ENCODE data around the gene KRT33B. TPM values are rescaled to one million over a fixed set of nuclear protein-coding genes. Genes with fewer than 3 reads are reported as not detected.

The KRT33B gene
- total RNA-seq, 1 experiment from 2014 or later = not detected

DNA sequence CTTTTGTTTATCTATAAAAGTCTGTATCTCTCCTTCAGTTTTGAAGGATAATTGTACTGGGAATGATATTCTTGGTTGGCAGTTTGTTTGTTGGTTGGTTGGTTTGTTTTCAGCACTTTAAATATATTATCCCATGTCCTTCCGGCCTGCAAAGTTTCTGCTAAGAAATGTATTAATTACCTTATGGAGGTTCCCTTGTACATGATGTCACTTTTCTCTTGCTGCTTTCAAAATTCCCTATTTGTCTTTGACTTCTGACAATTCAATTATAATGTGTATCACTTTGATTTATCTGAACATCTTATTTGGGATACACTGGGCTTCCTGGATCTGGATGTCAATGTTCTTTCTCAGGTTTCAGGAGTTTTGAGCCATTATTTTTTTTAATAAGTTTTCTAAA, 16.6 kb upstream of the KRT33B start:
- H3K4me3 ChIP-seq (ENCODE audit: low read depth in 2 of 2, low read length in 2 of 2) = no peak overlapping the region
- H3K27me3 ChIP-seq (ENCODE audit: control insufficient read depth, insufficient read depth, low read length) = no peaks in the 10 kb centered on the region
- H3K36me3 ChIP-seq (ENCODE audit: control insufficient read depth, insufficient read depth, low read length) = no peaks in the 10 kb centered on the region
- H3K27ac ChIP-seq (ENCODE audit: low read length) = no peak overlapping the region
- ATAC-seq (no peak), DNase-seq (ENCODE audit: low read depth, low spot score) (no peak)
- H3K4me1 ChIP-seq (ENCODE audit: control insufficient read depth, insufficient read depth, low read length) = no peaks in the 10 kb centered on the region
- ChIA-PET CTCF (no interaction called here), POLR2A (no interaction called here)
- intact Hi-C loops (cut with micrococcal nuclease; ENCODE audit: unreplicated experiment) = loop anchor here (10.0 kb wide), 1 partner anchor 59 kb away; the partner anchor contains the start of gene KRT38
- no TSS peak for BruUV-seq (replicated peaks)
- in situ Hi-C loops (cut with HindIII; ENCODE audit: low pct_unique_long_range_greater_than_20kb, low sequenced_read_pairs) = no loop called here
- no peak for TF ChIP-seq POLR2AphosphoS5 (IDR thresholded peaks at IDR 0.05; ENCODE audit: low read depth, low read length)
- TF ChIP-seq, protein P1, sequence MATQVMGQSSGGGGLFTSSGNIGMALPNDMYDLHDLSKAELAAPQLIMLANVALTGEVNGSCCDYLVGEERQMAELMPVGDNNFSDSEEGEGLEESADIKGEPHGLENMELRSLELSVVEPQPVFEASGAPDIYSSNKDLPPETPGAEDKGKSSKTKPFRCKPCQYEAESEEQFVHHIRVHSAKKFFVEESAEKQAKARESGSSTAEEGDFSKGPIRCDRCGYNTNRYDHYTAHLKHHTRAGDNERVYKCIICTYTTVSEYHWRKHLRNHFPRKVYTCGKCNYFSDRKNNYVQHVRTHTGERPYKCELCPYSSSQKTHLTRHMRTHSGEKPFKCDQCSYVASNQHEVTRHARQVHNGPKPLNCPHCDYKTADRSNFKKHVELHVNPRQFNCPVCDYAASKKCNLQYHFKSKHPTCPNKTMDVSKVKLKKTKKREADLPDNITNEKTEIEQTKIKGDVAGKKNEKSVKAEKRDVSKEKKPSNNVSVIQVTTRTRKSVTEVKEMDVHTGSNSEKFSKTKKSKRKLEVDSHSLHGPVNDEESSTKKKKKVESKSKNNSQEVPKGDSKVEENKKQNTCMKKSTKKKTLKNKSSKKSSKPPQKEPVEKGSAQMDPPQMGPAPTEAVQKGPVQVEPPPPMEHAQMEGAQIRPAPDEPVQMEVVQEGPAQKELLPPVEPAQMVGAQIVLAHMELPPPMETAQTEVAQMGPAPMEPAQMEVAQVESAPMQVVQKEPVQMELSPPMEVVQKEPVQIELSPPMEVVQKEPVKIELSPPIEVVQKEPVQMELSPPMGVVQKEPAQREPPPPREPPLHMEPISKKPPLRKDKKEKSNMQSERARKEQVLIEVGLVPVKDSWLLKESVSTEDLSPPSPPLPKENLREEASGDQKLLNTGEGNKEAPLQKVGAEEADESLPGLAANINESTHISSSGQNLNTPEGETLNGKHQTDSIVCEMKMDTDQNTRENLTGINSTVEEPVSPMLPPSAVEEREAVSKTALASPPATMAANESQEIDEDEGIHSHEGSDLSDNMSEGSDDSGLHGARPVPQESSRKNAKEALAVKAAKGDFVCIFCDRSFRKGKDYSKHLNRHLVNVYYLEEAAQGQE (IDR thresholded peaks at IDR 0.05; ENCODE audit: insufficient read depth in 1 of 2, low read depth in 2 of 2, low read length in 1 of 2) = no peak
- TF ChIP-seq TCF7L2 (IDR thresholded peaks at IDR 0.05; ENCODE audit: low read depth, low read length) = no peak
- no peak for TF ChIP-seq CTCF (IDR thresholded peaks at IDR 0.05)
- TF ChIP-seq SIN3A (IDR thresholded peaks at IDR 0.05; ENCODE audit: borderline replicate concordance, insufficient read depth, low read depth, low read length) = no peak
- H3K9me3 ChIP-seq (ENCODE audit: control insufficient read depth, insufficient read depth, low read depth, low read length) = no peaks in the 10 kb centered on the region; the same call in 1 of the 2 replicates

GRCh38 chr17:41383690-41384089, 14.1 kb upstream of the KRT33B start:
- Histone ChIP-seq H3K36me3 (ENCODE audit: control insufficient read depth, insufficient read depth, low read length) (no peaks in the 10 kb centered on the region), H3K9me3 (ENCODE audit: control insufficient read depth, insufficient read depth, low read depth, low read length) (no peaks in the 10 kb centered on the region; the same call in 1 of the 2 replicates)
- no TSS peak for BruUV-seq (replicated peaks)

More at GRCh38 chr17:41383690-41384089, 14.1 kb upstream of the KRT33B start:
- TF ChIP-seq, protein P1 (IDR thresholded peaks at IDR 0.05; ENCODE audit: insufficient read depth in 1 of 2, low read depth in 2 of 2, low read length in 1 of 2) = no peak
- DNase-seq (ENCODE audit: low read depth, low spot score) = no peak
- Histone ChIP-seq H3K4me1 (ENCODE audit: control insufficient read depth, insufficient read depth, low read length) (no peaks in the 10 kb centered on the region), H3K27ac (ENCODE audit: low read length) (no peak overlapping the region), H3K27me3 (ENCODE audit: control insufficient read depth, insufficient read depth, low read length) (no peaks in the 10 kb centered on the region), H3K4me3 (ENCODE audit: low read depth in 2 of 2, low read length in 2 of 2) (no peak overlapping the region)
- in situ Hi-C loops (cut with HindIII; ENCODE audit: low pct_unique_long_range_greater_than_20kb, low sequenced_read_pairs) = no loop called here
- ChIA-PET CTCF (no interaction called here), POLR2A (no interaction called here)
- no peak for ATAC-seq
- intact Hi-C loops (cut with micrococcal nuclease; ENCODE audit: unreplicated experiment) = loop anchor here (10.0 kb wide), 1 partner anchor 61 kb away; the partner anchor contains the start of gene KRT38

Data from Panc1 (cell line).